HT1080 (cell line): ENCODE measurements around the gene CTSZ. TPM values are rescaled to one million over a fixed set of nuclear protein-coding genes. Genes with fewer than 3 reads are reported as not detected.

Experiments
- DNase-seq: peaks from one replicate; pipeline ENCODE4 v3.0.0-alpha.2; 2015; ENCODE audit warnings: low read depth
- total RNA-seq: library from RNA; depleted of rRNA; stranded (reverse); fragments of >200 nt; shearing (Covaris generic); gene quantifications from 2 replicates; pipeline ENCODE4 v1.2.3, GENCODE V29; 2014

Gene CTSZ
- total RNA-seq, 1 experiment from 2014 or later, result 110 TPM

- peak; percentile 96 for DNase-seq
Measured at GRCh38 chr20:59032023-59032712, 25.1 kb upstream of the CTSZ start, which contains the start of gene ATP5F1E. ATP5F1E (minus strand) TSS chr20:59032335; CDS start chr20:59032251, 84 bp downstream.

DNA sequence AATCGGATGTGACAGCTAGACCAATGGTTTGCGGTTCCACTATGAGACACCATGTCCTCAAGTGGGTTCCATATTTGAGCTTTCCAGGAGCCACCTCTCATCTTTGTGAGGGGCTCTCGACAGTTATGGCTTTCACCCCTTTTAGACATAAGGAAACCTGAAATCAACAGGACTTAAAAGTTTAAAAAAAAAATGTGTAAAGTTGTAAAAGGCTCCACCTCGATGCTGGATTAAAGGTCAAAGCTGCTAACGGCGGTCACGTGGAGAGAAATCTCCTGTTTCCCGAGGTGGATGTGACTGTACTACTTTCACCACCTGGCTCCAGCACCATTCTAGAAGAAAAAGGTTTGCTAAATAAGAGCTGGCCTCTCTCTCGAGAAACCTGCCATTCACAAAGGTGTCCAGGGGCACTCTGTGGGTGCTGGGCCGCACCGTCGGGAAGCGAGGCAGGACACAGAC lies 24.5 kb upstream of the CTSZ start:
- no peak for DNase-seq

DNA sequence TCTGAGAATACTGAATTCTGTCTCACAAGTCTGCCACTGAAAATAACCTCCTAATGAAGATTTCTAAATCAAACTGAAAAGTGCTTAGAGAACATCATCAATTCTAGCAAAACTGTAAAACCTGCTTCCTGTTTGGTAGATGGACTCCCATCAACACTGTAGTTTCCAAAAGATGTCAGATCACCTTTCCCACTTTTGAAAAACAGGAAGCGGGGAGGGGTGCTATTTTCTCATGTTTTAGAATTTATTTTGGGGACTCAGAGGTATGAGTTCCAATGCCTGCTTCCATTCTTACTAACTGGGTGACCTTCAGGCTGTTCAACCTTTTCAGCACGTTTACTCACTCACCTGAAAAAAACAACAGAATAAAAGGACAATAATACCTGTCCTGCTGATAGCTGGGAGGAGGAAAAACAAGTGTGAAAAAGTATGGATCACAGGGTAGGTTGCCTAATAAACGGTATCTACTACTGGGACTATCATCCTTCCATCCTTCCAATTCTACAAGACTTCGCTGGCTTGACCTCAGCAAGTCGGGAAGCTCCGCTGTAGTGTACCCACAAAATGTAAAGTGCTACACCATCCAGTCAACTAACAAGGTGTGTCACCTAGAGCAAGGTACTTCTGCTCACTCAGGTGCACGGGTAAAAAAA lies 24.0 kb upstream of the CTSZ start:
- no peak for DNase-seq

DNA sequence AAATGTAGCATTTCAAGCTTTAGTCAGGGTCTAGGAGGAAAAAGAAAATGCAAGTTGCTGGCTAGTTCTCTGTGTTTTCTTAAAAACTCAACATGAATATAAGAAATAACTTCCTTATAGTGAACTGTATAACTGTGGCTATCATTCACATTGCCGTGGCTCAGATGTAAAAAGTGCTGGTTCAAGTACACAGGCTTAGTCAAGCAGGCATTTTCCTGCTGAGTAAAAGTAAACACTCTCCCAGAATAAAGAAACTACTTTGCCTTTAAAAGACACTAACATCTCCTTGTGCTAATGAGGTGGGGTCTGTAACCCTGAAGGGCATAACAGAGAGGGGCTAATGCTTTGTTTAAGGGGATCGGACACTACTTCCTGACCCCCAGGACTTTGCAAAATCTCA lies 21.8 kb upstream of the CTSZ start:
- no peak for DNase-seq

DNA sequence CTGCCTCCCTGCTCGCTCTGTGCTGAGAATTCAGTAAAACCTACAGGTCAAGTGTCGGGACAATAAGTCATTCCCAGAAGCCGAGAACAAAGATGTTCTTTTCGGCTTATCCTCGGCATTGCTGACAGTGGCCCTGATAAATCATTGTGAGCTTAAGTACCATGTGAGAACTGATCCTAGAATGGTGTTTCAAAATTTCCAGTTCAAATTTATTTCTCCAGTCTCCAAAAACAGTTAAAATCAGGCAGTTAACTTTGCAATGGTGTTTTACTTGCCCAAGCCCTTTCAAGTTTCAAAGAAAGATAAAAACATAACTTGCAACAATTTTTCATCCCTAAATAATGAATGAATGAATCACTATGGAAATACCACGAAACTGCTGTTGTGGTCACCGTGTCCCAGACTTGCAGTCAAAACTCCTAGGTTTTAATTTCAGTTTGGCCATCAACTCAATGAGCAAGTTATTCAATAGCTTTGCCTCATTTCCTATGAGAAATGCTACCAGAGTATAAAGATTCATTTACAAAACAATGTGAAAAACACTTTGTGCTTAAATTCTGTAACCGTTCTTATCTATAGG lies 20.8 kb upstream of the CTSZ start:
- peak; percentile 49 for DNase-seq

DNA sequence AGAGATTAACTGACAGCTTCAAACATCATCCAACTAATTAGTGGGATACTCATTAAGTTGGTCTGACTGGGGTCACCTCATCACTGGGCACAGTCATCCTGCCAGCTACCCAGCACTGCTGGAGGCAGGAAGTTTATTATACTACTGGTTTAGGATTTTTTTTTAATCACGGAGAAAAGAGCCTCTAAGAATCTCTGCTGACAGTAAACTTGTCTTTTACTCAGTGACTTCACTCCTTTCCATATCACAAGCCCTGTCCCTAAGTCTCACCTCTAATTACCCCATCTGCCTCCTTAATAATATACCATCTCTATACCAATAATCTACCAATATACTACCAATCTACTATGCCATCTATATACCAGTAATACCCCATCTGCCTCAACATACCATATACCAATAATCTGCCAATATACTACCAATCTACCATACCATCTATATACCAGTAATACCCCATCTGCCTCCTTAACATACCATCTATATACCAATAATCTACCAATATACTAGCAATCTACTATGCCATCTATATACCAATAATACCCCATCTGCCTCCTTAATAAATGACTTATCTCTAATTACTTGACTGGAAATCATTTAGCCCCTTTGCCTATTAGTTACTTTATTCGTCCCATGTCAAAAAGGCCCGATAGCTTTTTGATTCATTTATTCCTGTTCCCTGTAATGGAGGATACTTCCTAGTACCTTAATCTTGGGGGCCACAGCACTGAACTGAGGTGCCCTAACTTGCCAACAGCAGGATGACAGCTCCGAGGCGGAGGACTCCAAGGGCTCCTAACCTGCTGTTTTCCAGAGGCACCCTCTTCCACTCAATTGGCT lies 20.1 kb upstream of the CTSZ start:
- no peak for DNase-seq

GRCh38 chr20:59025511-59025910 lies 18.5 kb upstream of the CTSZ start:
- no peak for DNase-seq

DNA sequence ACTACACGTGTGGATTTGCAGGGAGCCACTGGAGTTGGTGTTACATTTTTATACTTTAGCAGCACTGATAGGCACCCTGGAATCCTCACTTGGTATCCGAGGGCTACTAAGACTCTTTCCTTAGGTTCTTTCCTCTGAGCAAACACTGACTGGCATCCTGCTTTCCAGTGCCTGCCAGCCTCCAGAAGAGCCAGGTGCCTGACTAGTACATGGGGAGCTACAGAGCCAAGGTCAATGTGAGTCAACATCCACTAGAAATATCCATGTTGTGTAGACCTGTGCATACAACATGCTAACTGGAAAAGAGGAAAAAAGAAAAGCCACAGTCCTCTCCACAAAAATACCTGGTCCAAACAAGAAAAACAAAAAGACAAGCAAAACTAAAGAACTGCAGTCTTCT lies 18.0 kb upstream of the CTSZ start:
- no peak for DNase-seq

GRCh38 chr20:59024111-59024530 lies 17.1 kb upstream of the CTSZ start:
- no peak for DNase-seq

DNA sequence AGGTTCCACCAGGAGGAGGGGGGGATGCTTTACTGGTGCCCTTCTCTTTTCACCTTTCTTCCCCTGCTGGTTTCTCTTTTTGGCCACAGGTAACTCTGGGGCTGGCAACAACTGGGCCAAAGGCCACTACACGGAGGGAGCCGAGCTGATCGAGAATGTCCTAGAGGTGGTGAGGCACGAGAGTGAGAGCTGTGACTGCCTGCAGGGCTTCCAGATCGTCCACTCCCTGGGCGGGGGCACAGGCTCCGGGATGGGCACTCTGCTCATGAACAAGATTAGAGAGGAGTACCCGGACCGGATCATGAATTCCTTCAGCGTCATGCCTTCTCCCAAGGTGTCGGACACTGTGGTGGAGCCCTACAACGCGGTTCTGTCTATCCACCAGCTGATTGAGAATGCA lies 16.6 kb upstream of the CTSZ start:
- no peak for DNase-seq

GRCh38 chr20:59022754-59023153 lies 15.7 kb upstream of the CTSZ start:
- no peak for DNase-seq

DNA sequence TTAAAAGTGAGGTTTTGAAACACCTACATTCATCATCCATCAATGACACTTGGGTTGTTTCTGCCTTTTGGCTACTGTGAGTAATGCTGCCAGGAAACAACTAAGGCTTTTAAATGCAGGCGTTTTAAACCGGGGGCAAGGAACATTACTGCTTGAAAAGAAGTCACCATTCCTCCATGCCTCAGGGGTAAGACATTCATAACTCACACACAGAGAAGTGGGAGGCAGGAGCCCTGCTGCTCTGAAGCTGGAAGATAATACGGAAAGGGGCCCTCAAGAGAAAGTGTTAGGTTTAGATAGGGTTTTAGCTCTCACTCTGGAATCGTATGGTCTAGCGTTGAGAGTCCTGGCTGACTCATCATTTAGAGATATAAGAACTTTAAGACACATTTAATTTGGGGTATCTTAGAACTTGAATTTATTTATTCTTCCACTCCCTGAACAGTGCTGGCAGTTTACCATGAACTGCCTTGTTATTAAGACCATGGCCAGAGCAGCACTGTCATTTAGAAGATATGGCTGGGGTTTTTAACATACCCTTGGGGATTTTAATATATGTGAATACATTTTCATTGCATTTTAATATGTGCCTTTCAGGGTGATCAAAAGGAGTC lies 14.0 kb upstream of the CTSZ start:
- peak; percentile 48 for DNase-seq

DNA sequence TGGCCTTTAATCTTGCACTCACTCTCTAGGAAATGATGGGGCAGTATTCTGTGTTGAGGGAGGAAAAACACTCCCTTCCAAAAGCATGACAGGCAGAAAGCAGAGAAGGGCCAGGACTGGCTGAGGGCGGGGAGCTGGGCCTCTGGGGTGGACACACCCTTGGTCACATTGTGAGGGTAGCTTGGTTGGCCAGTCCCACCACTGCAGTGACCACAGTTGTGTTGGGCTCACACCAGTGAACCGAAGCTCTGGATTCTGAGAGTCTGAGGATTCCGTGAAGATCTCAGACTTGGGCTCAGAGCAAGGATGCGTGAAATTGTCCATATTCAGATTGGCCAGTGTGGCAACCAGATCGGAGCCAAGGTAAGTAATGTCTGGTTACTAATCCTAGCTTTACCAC lies 12.2 kb upstream of the CTSZ start, which contains the start of gene TUBB1:
TSS of gene TUBB1 (plus strand) at position 213 of the 400 bp plus-strand sequence. CDS start at position 307, 94 bp downstream.
- DNase-seq, result no peak

GRCh38 chr20:59018817-59019216 lies 11.8 kb upstream of the CTSZ start:
- DNase-seq, result no peak

- no peak for DNase-seq
Measured at GRCh38 chr20:59017493-59018231, 10.6 kb upstream of the CTSZ start.

DNA sequence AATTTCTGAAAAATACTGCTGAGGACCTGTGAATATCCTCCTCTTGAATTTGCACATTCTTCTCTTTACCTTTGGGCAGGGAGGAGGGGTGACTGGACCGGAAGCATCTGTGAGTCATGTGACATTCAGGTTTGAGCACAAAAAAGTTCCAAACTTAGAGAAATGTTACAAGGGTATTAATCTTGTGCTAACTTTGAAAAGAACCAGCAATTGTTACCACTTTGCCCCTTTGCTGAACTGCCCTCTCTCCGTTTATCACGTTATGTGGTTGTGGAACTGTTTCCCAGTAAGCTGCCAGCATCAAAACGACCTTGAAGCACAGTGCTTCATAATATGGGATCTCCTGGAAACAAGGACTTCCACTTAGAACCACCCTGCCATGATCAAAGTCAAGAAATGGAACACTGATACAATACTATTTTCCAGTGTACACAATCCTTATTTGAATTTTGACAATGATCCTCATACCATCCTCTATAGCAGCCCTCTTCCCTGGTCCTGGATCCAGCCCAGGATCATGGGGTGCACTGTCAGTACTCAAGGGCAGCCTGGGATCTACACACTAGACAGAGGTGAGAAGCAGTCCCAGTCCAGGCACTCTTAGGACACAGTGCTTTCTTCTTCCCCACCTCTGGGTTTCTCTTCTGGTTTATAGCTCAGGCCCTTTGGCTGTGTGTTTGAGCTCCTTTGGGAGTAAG lies 9.9 kb upstream of the CTSZ start:
- no peak for DNase-seq

- DNase-seq, result no peak
Measured at GRCh38 chr20:59015812-59016711, 9.0 kb upstream of the CTSZ start.

- DNase-seq, result no peak
Measured at GRCh38 chr20:59015411-59015810, 8.4 kb upstream of the CTSZ start.
